BJ (cell line): ENCODE data around the gene EEF1AKMT2. TPM values are rescaled to one million over a fixed set of nuclear protein-coding genes. Genes with fewer than 3 reads are reported as not detected.

Experiments used
- CTCF ChIA-PET: fragments of 350-600 bp; formaldehyde crosslinking; extraction: SDS; loops from one replicate; lab custom pipeline; 2021; ENCODE audit warnings: antibody characterized with exemption, inconsistent platforms; lab: Yijun Ruan, JAX
- POLR2A ChIA-PET: fragments of 300-600 bp; sonication (Branson Sonifier 250); formaldehyde crosslinking; extraction: SDS; loops from one replicate; lab custom pipeline; 2021; ENCODE audit warnings: antibody characterized with exemption; lab: Charles Lee
- DNase-seq: peaks from one replicate; pipeline ENCODE4 v3.0.0-alpha.2; 2011; ENCODE audit warnings: low read depth
- H3K27me3 ChIP-seq: 2 replicates; pipeline ENCODE4 v1.6.0; 2011; ENCODE audit warnings: low read length; ENCODE audit not compliant: control insufficient read depth, insufficient read depth
- H3K36me3 ChIP-seq: 2 replicates; pipeline ENCODE4 v1.5.1; 2011; ENCODE audit warnings: low read length; ENCODE audit not compliant: control insufficient read depth, insufficient read depth
- H3K4me3 ChIP-seq: 2 replicates; pipeline ENCODE4 v1.5.1; 2011; ENCODE audit warnings: low read depth, mild to moderate bottlenecking, control low read depth, low read length
- polyA plus RNA-seq: library from polyadenylated mRNA; depleted of rRNA; stranded (reverse); fragments of >200 nt; gene quantifications from 2 replicates; pipeline ENCODE4 v1.2.3, GENCODE V29; 2011
- TF ChIP-seq, protein P1 (sequence below): IDR thresholded peaks from 2 replicates; pipeline ENCODE4 v1.5.1; 2011; ENCODE audit warnings: low read depth, mild to moderate bottlenecking, control low read depth, inconsistent platforms, low read length, moderate library complexity; ENCODE audit not compliant: insufficient read depth

Gene EEF1AKMT2
- polyA plus RNA-seq, 1 experiment: 8.0 TPM

GRCh38 chr10:124742413-124743190, 49.1 kb downstream of the EEF1AKMT2 start:
- no peak for DNase-seq
- Histone ChIP-seq H3K27me3 (no peaks in the 10 kb centered on the region), H3K4me3 (peak overlapping the region; percentile 56), H3K36me3 (no peaks in the 10 kb centered on the region)
- TF ChIP-seq, protein P1, sequence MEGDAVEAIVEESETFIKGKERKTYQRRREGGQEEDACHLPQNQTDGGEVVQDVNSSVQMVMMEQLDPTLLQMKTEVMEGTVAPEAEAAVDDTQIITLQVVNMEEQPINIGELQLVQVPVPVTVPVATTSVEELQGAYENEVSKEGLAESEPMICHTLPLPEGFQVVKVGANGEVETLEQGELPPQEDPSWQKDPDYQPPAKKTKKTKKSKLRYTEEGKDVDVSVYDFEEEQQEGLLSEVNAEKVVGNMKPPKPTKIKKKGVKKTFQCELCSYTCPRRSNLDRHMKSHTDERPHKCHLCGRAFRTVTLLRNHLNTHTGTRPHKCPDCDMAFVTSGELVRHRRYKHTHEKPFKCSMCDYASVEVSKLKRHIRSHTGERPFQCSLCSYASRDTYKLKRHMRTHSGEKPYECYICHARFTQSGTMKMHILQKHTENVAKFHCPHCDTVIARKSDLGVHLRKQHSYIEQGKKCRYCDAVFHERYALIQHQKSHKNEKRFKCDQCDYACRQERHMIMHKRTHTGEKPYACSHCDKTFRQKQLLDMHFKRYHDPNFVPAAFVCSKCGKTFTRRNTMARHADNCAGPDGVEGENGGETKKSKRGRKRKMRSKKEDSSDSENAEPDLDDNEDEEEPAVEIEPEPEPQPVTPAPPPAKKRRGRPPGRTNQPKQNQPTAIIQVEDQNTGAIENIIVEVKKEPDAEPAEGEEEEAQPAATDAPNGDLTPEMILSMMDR: peak; percentile 45
- POLR2A ChIA-PET: no interaction called here
- CTCF ChIA-PET: interaction anchor here (1.1 to 4.9 kb wide), 9 partner anchors 10 to 213 kb away, joined by 3 to 59 read pairs (median 15); no protein-coding TSS in a partner anchor

DNA sequence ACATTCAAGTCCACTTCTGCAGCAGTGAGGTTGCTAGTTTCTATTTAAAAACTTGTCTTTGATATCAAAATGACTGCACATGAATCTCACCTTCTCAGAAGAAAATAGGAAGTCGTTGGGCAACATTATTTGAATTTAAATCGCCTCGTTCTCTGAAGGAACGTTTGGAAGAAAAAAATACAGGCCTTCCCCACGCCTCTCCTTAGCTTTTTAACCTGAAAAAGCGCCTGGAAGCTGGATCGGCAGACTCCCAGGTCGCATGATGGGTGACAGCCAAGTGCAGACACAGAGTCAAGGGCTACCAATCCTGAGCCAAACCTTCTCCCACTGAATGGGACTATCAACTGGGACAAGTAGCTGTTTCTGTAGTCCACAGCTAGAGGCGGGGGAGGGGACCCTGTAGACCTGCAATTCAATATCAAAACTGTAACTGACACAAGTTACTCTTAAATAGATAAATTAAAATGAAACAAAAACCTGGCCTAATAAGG, 49.7 kb downstream of the EEF1AKMT2 start:
- ChIA-PET POLR2A (interaction anchor here (0.5 kb wide), 1 partner anchor 206 kb away, joined by 4 read pairs; no protein-coding TSS in a partner anchor), CTCF (interaction anchor here (0.5 to 4.9 kb wide), 36 partner anchors 8 to 747 kb away, joined by 3 to 59 read pairs (median 4); no protein-coding TSS in a partner anchor)
- no peak for DNase-seq
- H3K4me3 ChIP-seq: no peak overlapping the region
- H3K36me3 ChIP-seq: no peaks in the 10 kb centered on the region
- TF ChIP-seq, protein P1: no peak
- no peaks in the 10 kb centered on the region for H3K27me3 ChIP-seq

GRCh38 chr10:124741281-124741921, 50.3 kb downstream of the EEF1AKMT2 start:
- CTCF ChIA-PET: interaction anchor here (0.5 to 4.9 kb wide), 38 partner anchors 9 to 747 kb away, joined by 3 to 59 read pairs (median 4); no protein-coding TSS in a partner anchor
- TF ChIP-seq, protein P1: peak; percentile 87
- no peaks in the 10 kb centered on the region for H3K27me3 ChIP-seq
- H3K36me3 ChIP-seq: no peaks in the 10 kb centered on the region
- DNase-seq: no peak
- POLR2A ChIA-PET: interaction anchor here (0.5 kb wide), 1 partner anchor 206 kb away, joined by 4 read pairs; no protein-coding TSS in a partner anchor
- H3K4me3 ChIP-seq: no peak overlapping the region

DNA sequence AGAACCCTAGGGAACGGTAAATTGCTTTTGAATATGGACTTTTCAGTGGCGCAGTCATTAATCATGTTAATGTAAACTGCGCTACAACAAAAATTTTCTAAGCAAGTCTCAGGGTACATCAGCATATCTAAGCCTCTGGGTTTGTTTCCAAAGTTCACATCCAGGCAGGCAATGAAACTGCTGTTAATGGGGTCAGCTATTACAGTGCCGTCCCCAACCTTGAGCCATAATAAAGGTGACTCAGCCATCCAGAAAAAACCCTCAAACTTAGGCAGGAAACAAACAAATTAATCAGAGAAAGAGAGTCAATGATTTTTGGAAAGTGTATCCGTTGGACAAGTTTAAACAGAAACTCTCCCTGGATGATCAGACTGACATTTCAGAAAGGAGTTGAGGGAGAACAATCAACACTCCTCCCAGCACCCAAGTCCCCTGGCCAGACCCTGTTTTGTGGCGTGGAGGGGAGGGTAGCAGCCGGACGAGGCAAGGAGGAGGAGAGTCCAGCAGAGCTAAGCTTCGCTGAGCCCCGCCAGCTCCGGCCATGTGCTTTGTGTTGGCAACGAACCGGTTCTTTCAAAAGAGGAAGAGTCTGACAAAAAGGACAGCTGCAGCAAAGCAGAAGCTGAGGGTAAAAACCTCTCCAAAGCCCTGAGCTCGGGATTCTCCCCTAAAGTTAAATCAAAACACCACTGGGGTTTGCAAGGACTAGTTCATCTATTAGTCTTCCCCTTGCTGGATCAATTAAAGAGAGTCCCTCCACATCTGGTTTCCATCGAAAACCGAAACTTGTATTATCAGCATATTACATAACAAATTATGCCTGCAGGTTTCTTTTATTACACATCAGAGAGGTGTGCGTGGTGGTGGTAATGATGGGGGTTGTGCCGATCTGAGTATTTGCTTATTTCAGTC, 51.1 kb downstream of the EEF1AKMT2 start:
- DNase-seq: no peak
- POLR2A ChIA-PET: no interaction called here
- H3K36me3 ChIP-seq: no peaks in the 10 kb centered on the region
- H3K4me3 ChIP-seq: peak overlapping the region; percentile 6; the same call in 1 of the 2 replicates
- H3K27me3 ChIP-seq: no peaks in the 10 kb centered on the region
- CTCF ChIA-PET: interaction anchor here (0.6 to 4.9 kb wide), 32 partner anchors 8 to 220 kb away, joined by 3 to 59 read pairs (median 6); no protein-coding TSS in a partner anchor
- TF ChIP-seq, protein P1: no peak
